Femur (tissue), 1 donor: ENCODE results near the gene NCR3LG1.
"Not testable (repeated sequence)": the region's sequence is repeated elsewhere in the genome, so short reads cannot be mapped to it uniquely, and the experiment has no call there.

Experiments
- DNase-seq: peaks from one replicate; pipeline ENCODE4 v3.0.0-alpha.2; 2017

NCR3LG1 gene

GRCh38 chr11:17413414-17414316, 62.1 kb downstream of the NCR3LG1 start:
- no peak for DNase-seq

- no peak for DNase-seq
Observed at GRCh38 chr11:17414317-17414737, 62.7 kb downstream of the NCR3LG1 start.

GRCh38 chr11:17414992-17415391, 63.4 kb downstream of the NCR3LG1 start:
- no peak for DNase-seq

GRCh38 chr11:17415523-17416104, 64.0 kb downstream of the NCR3LG1 start:
- peak; percentile 61 for DNase-seq

- DNase-seq: no peak
Observed at GRCh38 chr11:17416492-17416891, 64.9 kb downstream of the NCR3LG1 start.

GRCh38 chr11:17418444-17419081, 67.0 kb downstream of the NCR3LG1 start:
- DNase-seq: no peak

GRCh38 chr11:17421781-17422180, 70.2 kb downstream of the NCR3LG1 start:
- no peak for DNase-seq

- no peak for DNase-seq
Observed at GRCh38 chr11:17423533-17424310, 72.1 kb downstream of the NCR3LG1 start.

- DNase-seq: not testable (repeated sequence)
Observed at GRCh38 chr11:17426233-17426632, 74.6 kb downstream of the NCR3LG1 start.
